Breast epithelium (tissue), 3 donors: ENCODE data around the gene ANKRD16.

Source experiments
- POLR2A ChIP-seq: fragments of 450-650 bp; IDR thresholded peaks from one replicate; pipeline ENCODE4 v1.6.1; 2016; ENCODE audit warnings: antibody characterized with exemption, mild to moderate bottlenecking, moderate library complexity
- TF ChIP-seq, protein P1 (sequence below), 3 donors: fragments of 450-650 bp; IDR thresholded peaks; one replicate each; pipeline ENCODE4 v1.5.1; 2016 to 2017; ENCODE audit warnings: antibody characterized with exemption in 3 of 3, mild to moderate bottlenecking in 3 of 3, moderate library complexity in 3 of 3

DNA sequence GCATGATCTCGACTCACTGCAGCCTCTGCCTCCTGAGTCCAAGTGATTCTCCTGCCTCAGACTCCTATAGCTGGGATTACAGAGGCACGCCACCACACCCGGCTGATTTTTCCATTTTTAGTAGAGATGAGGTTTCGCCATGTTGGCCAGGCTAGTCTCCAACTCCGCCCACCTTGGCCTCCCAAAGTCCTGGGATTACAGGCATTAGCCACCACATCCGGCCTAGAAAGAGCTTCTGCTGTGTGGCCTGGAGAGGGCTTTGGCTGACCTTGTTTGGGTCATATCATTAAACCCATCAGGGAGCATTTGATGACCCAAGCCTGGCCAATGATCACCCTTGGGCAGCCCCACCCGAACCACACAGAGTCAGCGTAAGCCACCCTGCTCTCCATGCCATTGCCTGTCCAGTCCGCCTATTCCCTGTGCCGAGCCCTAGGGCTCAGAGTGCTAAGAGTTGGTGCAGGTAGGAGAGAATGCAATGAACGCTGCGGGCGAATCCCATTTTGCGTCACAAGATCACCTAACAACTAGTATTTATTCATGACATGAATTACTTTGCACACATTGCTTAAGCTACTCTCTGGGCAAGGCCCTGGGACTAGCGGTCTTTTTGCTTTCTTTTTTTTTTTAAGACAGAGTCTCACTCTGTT is 54.1 kb downstream of the ANKRD16 start:
- TF ChIP-seq, protein P1, sequence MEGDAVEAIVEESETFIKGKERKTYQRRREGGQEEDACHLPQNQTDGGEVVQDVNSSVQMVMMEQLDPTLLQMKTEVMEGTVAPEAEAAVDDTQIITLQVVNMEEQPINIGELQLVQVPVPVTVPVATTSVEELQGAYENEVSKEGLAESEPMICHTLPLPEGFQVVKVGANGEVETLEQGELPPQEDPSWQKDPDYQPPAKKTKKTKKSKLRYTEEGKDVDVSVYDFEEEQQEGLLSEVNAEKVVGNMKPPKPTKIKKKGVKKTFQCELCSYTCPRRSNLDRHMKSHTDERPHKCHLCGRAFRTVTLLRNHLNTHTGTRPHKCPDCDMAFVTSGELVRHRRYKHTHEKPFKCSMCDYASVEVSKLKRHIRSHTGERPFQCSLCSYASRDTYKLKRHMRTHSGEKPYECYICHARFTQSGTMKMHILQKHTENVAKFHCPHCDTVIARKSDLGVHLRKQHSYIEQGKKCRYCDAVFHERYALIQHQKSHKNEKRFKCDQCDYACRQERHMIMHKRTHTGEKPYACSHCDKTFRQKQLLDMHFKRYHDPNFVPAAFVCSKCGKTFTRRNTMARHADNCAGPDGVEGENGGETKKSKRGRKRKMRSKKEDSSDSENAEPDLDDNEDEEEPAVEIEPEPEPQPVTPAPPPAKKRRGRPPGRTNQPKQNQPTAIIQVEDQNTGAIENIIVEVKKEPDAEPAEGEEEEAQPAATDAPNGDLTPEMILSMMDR (IDR thresholded peaks at IDR 0.05): no peak
- no peak for TF ChIP-seq POLR2A
